Heart left ventricle (tissue), 13 donors: ENCODE measurements around the gene SCUBE3.

Experiments used
- POLR2A ChIP-seq, 2 donors: fragments of 450-650 bp; IDR thresholded peaks; one replicate each; pipeline ENCODE4 v1.6.1; 2017; ENCODE audit warnings: antibody characterized with exemption in 2 of 2, mild to moderate bottlenecking in 2 of 2, moderate library complexity in 2 of 2
- TF ChIP-seq, protein P1 (sequence below), 12 donors: fragments of 200-600 bp; sonication (generic) in 4 of 12; IDR thresholded peaks; one replicate each; pipeline versions ENCODE4 v1.5.0 to v1.8.0; 2018 to 2022; ENCODE audit warnings: antibody characterized with exemption in 12 of 12, mild to moderate bottlenecking in 5 of 12
- donor health status: ischemic (EF 13 %, LVEDD 7.1; RV severe dilation, severe dysfunction).
- donor health status: DM: no; HTN: yes; CAD: no.
- donor health status: DM: no; HTN: no; CAD: no.
- donor health status: ischemic (EF 25% LVEDD 6.9; RV normal size, moderate dysfunction).
- donor health status: ischemic (EF 25% LVEDD 5.7; RV mildly dilated, moderate dysfunction).
- donor health status: ischemic (EF 35%, LVEDD 5.7; RV mildly dilated, moderate dysfunction).
- donor health status: nonischemic (EF 11% LVEDD 7.7; RV severe dilation, severe dysfunction).
- donor health status: DM: yes; HTN: yes; CAD: no.
- donor health status: PGD.
- donor health status: ischemic (EF 29% LVEDD 5.4; RV normal size, mild dysfunction).
- donor health status: nonischemic (EF 23%, LVEDD 6.1; RV moderate dilation, normal function).

DNA sequence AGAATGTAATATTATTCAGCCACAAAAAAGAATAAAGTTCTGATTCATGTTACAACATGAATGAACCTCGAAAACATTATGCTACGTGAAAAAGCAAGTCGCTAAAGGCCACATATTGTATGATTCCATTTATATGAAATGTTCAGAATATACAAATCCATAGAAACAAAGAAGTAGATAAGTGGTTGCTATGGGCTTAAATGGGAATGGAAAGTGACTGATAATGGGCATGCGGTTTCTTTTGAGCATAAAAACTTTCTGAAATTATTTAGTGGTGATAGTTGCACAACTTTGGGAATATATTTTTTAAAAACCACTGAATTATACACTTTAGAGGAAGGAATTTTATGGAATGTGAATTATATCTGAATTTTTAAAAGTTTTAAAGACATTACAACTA, 39.3 kb upstream of the SCUBE3 start:
- TF ChIP-seq, protein P1, sequence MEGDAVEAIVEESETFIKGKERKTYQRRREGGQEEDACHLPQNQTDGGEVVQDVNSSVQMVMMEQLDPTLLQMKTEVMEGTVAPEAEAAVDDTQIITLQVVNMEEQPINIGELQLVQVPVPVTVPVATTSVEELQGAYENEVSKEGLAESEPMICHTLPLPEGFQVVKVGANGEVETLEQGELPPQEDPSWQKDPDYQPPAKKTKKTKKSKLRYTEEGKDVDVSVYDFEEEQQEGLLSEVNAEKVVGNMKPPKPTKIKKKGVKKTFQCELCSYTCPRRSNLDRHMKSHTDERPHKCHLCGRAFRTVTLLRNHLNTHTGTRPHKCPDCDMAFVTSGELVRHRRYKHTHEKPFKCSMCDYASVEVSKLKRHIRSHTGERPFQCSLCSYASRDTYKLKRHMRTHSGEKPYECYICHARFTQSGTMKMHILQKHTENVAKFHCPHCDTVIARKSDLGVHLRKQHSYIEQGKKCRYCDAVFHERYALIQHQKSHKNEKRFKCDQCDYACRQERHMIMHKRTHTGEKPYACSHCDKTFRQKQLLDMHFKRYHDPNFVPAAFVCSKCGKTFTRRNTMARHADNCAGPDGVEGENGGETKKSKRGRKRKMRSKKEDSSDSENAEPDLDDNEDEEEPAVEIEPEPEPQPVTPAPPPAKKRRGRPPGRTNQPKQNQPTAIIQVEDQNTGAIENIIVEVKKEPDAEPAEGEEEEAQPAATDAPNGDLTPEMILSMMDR (IDR thresholded peaks at IDR 0.05) = no peak
- TF ChIP-seq POLR2A (IDR thresholded peaks at IDR 0.05) = no peak
